ENCODE data around the gene FEZF2. TPM values are rescaled to one million over a fixed set of nuclear protein-coding genes. Genes with fewer than 3 reads are reported as not detected.
A peak's percentile ranks its signal among the peaks of the same experiment; 100 is the strongest.

The FEZF2 gene
- total RNA-seq, 1 experiment from 2014 or later: not detected

DNA sequence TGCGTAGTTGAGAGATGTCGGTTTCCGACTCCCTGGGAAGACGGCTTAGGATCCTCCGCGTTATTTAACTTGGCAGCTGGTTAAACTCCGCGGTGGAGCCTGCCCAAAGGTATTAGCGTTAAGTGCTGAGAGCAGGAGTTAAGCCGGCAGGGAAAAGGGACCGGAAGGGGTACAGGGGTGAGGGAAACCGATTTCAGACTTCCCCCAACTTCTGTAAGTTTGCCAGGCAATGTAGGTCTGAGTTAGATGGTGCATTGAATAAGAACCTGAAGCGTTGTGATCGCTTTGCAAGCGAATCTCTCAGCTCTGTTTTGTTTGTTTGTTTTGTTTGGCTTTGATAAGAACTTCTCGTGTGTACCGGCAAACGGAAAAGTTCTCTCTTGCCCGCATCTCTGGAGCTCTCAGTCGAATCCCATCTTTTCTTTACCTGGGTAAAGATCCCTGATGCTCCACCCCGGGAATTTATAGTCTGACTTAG is 6.0 kb upstream of the FEZF2 start:
- Mint-ChIP-seq H3K4me1 (peaks cover 42% of the 10 kb centered on the region), H3K27me3 (ENCODE audit: low read depth) (peaks cover 99% of the 10 kb centered on the region), H3K4me3 (peak overlapping the region; percentile 73), H3K27ac (no peak overlapping the region), H3K36me3 (no peaks in the 10 kb centered on the region; the same call in 1 of the 2 replicates), H3K9me3 (no peaks in the 10 kb centered on the region)
- TF ChIP-seq, protein P1, sequence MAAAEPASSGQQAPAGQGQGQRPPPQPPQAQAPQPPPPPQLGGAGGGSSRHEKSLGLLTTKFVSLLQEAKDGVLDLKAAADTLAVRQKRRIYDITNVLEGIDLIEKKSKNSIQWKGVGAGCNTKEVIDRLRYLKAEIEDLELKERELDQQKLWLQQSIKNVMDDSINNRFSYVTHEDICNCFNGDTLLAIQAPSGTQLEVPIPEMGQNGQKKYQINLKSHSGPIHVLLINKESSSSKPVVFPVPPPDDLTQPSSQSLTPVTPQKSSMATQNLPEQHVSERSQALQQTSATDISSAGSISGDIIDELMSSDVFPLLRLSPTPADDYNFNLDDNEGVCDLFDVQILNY (CRISPR knock-in tag; IDR thresholded peaks at IDR 0.05): no peak
- TF ChIP-seq MXD4 (CRISPR knock-in tag; IDR thresholded peaks at IDR 0.05; ENCODE audit: borderline replicate concordance) (no peak), FOXK1 (CRISPR knock-in tag; IDR thresholded peaks at IDR 0.05) (no peak), FOXP4 (CRISPR knock-in tag; IDR thresholded peaks at IDR 0.05) (no peak), ZNF232 (CRISPR knock-in tag; IDR thresholded peaks at IDR 0.05) (no peak), E2F4 (CRISPR knock-in tag; IDR thresholded peaks at IDR 0.05; ENCODE audit: borderline replicate concordance, low read depth) (no peak)
- TF ChIP-seq, protein P2, sequence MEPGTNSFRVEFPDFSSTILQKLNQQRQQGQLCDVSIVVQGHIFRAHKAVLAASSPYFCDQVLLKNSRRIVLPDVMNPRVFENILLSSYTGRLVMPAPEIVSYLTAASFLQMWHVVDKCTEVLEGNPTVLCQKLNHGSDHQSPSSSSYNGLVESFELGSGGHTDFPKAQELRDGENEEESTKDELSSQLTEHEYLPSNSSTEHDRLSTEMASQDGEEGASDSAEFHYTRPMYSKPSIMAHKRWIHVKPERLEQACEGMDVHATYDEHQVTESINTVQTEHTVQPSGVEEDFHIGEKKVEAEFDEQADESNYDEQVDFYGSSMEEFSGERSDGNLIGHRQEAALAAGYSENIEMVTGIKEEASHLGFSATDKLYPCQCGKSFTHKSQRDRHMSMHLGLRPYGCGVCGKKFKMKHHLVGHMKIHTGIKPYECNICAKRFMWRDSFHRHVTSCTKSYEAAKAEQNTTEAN (CRISPR knock-in tag; IDR thresholded peaks at IDR 0.05): no peak
- TF ChIP-seq, protein P3, sequence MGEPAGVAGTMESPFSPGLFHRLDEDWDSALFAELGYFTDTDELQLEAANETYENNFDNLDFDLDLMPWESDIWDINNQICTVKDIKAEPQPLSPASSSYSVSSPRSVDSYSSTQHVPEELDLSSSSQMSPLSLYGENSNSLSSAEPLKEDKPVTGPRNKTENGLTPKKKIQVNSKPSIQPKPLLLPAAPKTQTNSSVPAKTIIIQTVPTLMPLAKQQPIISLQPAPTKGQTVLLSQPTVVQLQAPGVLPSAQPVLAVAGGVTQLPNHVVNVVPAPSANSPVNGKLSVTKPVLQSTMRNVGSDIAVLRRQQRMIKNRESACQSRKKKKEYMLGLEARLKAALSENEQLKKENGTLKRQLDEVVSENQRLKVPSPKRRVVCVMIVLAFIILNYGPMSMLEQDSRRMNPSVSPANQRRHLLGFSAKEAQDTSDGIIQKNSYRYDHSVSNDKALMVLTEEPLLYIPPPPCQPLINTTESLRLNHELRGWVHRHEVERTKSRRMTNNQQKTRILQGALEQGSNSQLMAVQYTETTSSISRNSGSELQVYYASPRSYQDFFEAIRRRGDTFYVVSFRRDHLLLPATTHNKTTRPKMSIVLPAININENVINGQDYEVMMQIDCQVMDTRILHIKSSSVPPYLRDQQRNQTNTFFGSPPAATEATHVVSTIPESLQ (CRISPR knock-in tag; IDR thresholded peaks at IDR 0.05): no peak
- ChIA-PET CTCF (interaction anchor here (0.5 to 3.1 kb wide), 3 partner anchors 11 to 39 kb away, joined by 3 to 21 read pairs (median 7); no protein-coding TSS in a partner anchor), POLR2A (no interaction called here)
- ATAC-seq (peak; percentile 6; the same call in 1 of the 2 replicates), DNase-seq (ENCODE audit: low spot score) (peak; percentile 58)

GRCh38 chr3:62378921-62379320 is 5.6 kb upstream of the FEZF2 start:
- no peaks in the 10 kb centered on the region; the same call in 1 of the 2 replicates for H3K36me3 Mint-ChIP-seq
- H3K27me3 Mint-ChIP-seq (ENCODE audit: low read depth): peaks cover 100% of the 10 kb centered on the region
- no peaks in the 10 kb centered on the region for H3K9me3 Mint-ChIP-seq
- CTCF ChIA-PET: interaction anchor here (0.5 to 3.1 kb wide), 4 partner anchors 11 to 181 kb away, joined by 3 to 21 read pairs (median 5); no protein-coding TSS in a partner anchor
- H3K4me1 Mint-ChIP-seq: peaks cover 46% of the 10 kb centered on the region
- TF ChIP-seq SMAD4 (CRISPR knock-in tag; IDR thresholded peaks at IDR 0.05): no peak
- POLR2A ChIA-PET: no interaction called here
- ATAC-seq: no peak
- DNase-seq (ENCODE audit: low spot score): no peak
- no peak overlapping the region for H3K27ac Mint-ChIP-seq
- peak overlapping the region; percentile 73 for H3K4me3 Mint-ChIP-seq

- Mint-ChIP-seq H3K9me3 (no peaks in the 10 kb centered on the region), H3K36me3 (no peaks in the 10 kb centered on the region; the same call in 1 of the 2 replicates), H3K27me3 (ENCODE audit: low read depth) (peaks cover 100% of the 10 kb centered on the region), H3K4me1 (peaks cover 50% of the 10 kb centered on the region), H3K27ac (no peak overlapping the region), H3K4me3 (peak overlapping the region; percentile 73)
- ATAC-seq (peak; percentile 49), DNase-seq (ENCODE audit: low spot score) (peak; percentile 68)
- ChIA-PET CTCF (interaction anchor here (1.2 to 3.1 kb wide), 3 partner anchors 10 to 181 kb away, joined by 3 to 21 read pairs (median 7); no protein-coding TSS in a partner anchor), POLR2A (no interaction called here)
- TF ChIP-seq, protein P4, sequence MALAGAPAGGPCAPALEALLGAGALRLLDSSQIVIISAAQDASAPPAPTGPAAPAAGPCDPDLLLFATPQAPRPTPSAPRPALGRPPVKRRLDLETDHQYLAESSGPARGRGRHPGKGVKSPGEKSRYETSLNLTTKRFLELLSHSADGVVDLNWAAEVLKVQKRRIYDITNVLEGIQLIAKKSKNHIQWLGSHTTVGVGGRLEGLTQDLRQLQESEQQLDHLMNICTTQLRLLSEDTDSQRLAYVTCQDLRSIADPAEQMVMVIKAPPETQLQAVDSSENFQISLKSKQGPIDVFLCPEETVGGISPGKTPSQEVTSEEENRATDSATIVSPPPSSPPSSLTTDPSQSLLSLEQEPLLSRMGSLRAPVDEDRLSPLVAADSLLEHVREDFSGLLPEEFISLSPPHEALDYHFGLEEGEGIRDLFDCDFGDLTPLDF (CRISPR knock-in tag; IDR thresholded peaks at IDR 0.05): no peak
- TF ChIP-seq FOXP4 (CRISPR knock-in tag; IDR thresholded peaks at IDR 0.05) (no peak), FOXP1 (CRISPR knock-in tag; IDR thresholded peaks at IDR 0.05; ENCODE audit: borderline replicate concordance) (no peak), RORB (CRISPR knock-in tag; IDR thresholded peaks at IDR 0.05) (no peak), TCF7 (CRISPR knock-in tag; IDR thresholded peaks at IDR 0.05; ENCODE audit: low read depth) (no peak), ZNF671 (CRISPR knock-in tag; IDR thresholded peaks at IDR 0.05) (no peak), TEAD4 (CRISPR knock-in tag; IDR thresholded peaks at IDR 0.05) (no peak), FOXK1 (CRISPR knock-in tag; IDR thresholded peaks at IDR 0.05) (no peak)
These were observed 5.0 kb upstream of the FEZF2 start for GRCh38 chr3:62378311-62378789.

Data from WTC11 (cell line).